NB4 (cell line): ENCODE measurements around the gene TAF6L.

Source experiments
- POLR2A ChIP-seq: IDR thresholded peaks from 2 replicates; pipeline ENCODE4 v1.6.1; 2011; ENCODE audit warnings: mild to moderate bottlenecking; ENCODE audit not compliant: insufficient read length; ENCODE audit errors: extremely low read depth
- TF ChIP-seq, protein P1 (sequence below): IDR thresholded peaks from one replicate; pipeline ENCODE4 v1.5.1; 2012; ENCODE audit warnings: low read depth, low read length

DNA sequence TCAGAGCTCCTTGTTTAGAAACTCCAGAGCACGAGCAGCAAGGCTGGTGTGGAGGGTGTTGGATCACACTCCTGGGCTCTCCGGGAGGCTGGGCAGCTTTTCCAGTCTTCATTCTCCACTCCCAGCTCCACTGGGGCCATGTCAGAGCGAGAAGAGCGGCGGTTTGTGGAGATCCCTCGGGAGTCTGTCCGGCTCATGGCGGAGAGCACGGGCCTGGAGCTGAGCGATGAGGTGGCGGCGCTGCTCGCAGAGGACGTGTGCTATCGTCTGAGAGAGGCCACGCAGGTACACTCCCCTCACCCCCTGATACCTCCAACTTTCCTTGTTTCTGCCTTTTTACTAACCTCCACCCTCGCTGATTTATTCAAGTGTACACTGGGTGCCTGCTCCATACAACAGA lies 4.5 kb downstream of the TAF6L start:
- TF ChIP-seq, protein P1, sequence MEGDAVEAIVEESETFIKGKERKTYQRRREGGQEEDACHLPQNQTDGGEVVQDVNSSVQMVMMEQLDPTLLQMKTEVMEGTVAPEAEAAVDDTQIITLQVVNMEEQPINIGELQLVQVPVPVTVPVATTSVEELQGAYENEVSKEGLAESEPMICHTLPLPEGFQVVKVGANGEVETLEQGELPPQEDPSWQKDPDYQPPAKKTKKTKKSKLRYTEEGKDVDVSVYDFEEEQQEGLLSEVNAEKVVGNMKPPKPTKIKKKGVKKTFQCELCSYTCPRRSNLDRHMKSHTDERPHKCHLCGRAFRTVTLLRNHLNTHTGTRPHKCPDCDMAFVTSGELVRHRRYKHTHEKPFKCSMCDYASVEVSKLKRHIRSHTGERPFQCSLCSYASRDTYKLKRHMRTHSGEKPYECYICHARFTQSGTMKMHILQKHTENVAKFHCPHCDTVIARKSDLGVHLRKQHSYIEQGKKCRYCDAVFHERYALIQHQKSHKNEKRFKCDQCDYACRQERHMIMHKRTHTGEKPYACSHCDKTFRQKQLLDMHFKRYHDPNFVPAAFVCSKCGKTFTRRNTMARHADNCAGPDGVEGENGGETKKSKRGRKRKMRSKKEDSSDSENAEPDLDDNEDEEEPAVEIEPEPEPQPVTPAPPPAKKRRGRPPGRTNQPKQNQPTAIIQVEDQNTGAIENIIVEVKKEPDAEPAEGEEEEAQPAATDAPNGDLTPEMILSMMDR = no peak
- no peak for TF ChIP-seq POLR2A
